GM18502 (cell line): ENCODE results near the gene CYP26B1.

Experiments
- ATAC-seq: cut with Tn5 transposase; IDR thresholded peaks from one replicate; pipeline ENCODE4 v1.9.1; 2021; ENCODE audit warnings: mild to moderate bottlenecking; ENCODE audit not compliant: unreplicated experiment, poor library complexity

Gene CYP26B1, protein sequence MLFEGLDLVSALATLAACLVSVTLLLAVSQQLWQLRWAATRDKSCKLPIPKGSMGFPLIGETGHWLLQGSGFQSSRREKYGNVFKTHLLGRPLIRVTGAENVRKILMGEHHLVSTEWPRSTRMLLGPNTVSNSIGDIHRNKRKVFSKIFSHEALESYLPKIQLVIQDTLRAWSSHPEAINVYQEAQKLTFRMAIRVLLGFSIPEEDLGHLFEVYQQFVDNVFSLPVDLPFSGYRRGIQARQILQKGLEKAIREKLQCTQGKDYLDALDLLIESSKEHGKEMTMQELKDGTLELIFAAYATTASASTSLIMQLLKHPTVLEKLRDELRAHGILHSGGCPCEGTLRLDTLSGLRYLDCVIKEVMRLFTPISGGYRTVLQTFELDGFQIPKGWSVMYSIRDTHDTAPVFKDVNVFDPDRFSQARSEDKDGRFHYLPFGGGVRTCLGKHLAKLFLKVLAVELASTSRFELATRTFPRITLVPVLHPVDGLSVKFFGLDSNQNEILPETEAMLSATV

DNA sequence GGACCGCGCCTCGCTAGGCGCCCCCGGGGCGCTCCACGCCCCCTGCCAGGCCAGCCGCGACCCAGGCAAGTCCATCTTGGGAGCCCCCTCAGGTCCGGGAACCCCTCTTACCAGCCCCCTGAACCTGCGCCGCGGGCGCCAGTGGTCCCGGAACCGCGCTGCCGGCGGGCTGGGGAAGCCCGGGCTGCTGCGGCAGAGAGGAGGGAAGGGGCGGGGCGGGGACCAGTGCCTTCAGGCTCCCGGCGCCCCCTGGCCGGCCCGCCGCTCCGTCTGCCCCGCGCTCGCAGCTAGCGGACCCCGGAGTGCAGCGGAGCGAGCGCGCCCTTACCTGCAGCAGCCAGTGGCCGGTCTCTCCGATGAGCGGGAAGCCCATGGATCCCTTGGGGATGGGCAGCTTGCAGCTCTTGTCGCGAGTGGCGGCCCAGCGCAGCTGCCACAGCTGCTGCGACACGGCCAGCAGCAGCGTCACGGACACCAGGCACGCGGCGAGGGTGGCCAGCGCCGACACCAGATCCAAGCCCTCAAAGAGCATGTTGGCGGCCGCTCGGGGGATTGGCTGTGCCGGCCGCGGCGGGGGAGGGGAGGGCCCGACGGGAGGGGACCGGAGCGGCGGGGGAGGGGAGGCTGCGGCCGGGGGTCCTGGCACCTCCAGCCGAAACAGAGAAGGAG lies at the start of gene CYP26B1:
Gene CYP26B1 (minus strand): TSS at position 560 of the 669 bp plus-strand sequence. CDS start 28 bp downstream, at position 532.
- ATAC-seq: no peak

DNA sequence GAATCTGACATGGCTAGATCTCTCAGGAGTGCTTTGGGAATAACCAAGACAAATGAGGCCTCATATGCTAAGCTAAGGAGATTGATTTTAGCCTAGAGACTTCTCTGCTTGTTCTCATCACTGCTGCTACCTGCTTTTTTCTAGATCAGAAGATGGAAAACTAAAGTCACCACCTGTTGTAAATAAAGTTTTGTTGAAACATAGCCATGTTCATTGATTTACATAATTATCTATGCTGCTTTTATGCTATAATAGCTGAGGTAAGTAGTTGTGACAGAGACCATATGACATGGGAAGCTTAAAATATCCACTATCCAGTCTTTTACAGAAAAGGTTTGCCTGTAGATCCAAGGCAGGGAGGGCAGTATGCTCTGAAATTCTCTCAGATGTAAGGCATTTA lies 46.1 kb upstream of the CYP26B1 start:
- ATAC-seq: no peak

DNA sequence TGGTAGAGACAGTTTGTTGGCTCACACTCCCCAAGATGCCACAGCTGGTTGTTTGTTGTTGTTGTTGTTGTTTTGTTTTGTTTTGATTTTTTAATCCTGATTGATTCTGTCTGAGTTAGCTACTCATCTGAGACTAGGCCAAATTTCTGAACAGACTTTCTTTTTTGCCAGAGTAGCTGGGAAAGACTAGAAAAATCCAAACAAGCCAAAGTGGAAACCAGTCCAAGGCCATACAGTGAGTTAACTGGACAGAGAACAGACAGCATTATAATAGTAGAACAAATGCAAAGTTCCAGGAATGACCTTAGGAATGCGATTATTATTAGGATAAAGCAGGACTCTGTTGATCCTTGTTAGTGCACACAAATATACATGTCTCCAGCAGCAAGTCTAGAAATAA lies 43.8 kb upstream of the CYP26B1 start:
- no peak for ATAC-seq

DNA sequence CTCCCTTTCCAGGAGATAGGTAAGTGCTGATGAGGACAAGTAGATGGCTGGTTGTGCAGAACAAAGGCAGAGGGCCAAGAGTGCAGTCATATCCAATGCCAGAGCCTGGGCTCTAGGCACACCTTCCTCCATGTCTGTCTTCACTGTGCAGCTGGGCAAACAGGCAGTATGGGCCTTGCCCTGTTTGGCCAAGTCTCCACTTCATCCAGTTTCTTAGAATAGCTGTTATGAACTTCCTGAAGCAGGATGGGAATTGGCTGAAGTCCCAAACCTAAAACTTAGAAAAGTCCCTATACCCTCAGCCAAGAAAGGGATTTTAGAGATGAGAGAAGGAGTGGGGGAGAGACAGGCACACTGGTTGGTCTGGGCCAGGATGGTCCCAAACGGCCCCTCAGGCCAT lies 37.5 kb upstream of the CYP26B1 start:
- no peak for ATAC-seq

DNA sequence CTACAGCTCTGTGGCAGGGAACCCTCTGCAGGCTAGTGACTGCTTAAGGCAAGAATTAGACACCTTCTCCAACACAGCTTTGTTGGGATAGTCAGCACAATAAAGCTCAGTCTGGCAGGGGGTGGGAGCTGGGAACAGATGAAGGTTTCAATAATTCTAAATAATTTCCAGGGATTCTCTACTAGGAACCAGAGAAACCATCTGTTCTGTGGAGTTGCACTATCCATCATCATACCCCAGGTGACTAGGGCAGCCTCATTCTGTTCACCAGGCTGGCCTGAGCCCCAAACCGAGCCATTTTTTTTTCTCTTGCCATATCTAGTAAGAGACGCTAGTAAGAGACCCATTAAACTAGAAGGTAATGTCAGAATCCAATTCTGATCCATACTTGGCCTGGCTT lies 35.8 kb upstream of the CYP26B1 start:
- ATAC-seq: no peak

DNA sequence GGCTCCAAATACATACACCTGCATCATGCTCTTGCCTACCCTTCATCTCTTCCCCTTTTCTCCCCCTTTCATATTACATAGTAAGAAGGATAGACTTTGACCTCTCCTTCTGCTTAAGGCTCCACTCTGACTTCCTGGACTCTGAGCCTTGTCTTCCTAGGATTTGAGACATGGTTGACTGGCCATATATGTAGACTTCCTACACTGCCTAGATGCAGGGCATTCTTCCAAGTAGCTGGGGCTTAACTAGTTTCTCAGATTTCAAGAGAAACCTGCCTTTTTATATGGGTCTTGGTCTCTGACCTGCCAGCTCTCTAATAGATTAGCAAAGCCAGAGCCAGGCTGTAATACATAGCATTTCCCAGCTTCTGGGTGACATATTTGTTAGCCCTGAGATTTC lies 35.4 kb upstream of the CYP26B1 start:
- ATAC-seq: no peak

DNA sequence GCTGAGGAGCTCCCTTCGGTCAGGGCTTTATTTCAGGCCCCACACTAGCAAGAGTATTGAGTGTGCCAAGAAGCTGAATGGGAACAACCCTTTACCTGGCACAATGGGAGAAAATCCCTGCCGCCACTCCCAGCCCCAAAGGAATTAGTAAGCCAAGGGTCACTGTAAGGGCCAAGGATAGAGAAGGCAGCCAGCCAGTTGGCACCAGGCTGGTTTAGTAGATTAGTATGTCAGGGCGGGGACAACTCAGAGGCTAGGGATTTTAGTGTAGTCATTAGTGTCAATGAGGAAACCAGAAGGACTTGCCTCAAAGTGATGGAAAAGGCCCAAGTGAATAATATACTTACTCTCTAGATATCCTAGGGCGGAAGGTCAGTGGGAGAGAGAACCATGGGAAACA lies 34.9 kb upstream of the CYP26B1 start:
- no peak for ATAC-seq

DNA sequence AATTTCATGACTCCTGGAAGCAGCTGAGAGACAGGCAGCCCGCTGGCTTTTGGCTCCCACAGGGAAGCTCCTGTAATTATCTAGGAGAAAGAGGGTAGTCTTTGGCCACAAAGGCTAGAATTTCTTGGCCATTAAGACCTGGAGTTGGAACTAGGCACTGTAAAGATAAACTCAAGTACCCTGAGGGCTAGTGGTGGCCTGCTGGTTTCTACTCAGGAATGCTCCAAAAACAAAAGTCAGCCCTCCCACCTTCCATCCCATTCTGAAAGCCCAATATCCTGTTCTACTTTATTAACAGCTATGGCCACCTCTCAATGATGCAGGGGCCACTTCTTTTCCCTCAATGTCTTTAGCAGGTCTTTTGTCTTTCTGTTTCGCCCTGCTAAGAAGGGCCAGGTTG lies 34.0 kb upstream of the CYP26B1 start:
- no peak for ATAC-seq

DNA sequence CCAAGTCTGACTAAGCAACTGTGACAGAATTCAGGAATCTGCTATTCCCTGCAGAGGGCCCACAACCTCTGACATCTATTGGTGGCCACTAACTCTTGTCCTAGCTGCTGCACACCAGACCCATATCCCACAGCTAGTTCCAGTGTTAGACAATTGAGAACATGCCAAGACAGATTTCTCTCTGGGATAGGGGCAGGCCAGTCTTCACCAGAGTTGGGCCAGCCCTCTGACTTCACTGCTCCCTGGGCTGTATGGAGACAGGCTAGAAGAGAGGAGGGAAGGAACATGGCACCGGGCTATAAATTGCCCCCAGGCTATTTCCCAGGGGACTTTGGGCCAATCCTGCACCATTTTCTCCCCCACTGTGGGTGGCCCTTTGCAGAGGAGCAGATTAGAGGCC lies 32.7 kb upstream of the CYP26B1 start:
- ATAC-seq: no peak

DNA sequence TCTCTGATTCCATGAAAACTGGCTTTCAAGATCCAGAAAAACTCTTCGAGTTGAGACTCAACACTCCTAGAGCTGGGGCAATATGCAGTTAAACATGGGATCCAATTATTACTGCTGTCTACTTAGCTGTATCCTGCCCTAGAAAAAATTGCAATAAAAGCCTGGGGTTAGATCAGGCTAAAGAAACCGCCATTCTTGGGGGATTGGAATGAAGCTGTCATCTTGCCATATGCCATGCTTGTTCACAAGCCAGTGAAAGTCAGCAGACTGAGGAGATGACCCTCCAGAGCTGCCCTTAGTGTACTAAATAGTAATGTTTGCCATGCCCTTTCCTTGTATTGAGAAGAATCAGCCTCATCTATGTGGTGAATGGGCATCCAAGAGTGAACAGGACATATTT lies 30.9 kb upstream of the CYP26B1 start:
- ATAC-seq: no peak

DNA sequence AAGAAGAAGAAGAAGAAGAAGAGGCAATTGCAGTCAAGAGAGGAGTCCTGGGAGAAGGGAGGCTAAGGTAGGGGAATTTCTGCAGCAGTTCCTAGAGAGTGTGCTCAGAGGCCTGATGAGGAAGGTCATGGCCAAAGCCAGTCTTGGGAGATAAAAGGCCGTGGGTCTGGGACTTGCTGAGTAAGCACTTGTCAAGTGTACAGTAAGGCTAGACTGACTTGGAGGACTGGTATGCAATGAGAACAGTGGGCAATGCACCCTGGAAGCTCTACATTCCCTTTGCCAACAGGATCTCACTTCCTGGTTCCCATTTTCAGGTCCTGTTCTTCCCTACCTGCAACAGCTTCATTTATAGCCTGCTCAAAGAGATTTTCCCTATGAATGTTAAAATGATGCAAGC lies 28.6 kb upstream of the CYP26B1 start:
- ATAC-seq: no peak

DNA sequence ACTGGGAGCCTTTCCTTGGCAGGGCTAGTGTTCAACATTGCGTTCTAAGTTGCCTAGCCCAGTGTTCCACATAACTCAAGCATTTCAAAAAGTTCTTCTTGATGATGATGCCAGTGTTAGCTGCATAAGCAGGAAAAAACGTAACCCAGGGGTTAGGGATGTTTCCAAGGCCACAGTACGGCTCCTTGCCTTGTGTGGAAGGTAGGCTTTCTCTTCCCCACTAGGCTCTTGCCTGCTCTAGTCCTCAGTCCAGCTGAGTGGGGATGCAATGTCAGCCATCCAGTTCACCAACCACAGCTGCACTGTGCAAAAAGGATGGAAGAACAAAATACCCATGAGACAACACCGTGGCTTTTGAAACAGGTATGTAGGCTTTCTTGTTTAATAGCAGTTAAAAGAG lies 28.0 kb upstream of the CYP26B1 start:
- no peak for ATAC-seq

DNA sequence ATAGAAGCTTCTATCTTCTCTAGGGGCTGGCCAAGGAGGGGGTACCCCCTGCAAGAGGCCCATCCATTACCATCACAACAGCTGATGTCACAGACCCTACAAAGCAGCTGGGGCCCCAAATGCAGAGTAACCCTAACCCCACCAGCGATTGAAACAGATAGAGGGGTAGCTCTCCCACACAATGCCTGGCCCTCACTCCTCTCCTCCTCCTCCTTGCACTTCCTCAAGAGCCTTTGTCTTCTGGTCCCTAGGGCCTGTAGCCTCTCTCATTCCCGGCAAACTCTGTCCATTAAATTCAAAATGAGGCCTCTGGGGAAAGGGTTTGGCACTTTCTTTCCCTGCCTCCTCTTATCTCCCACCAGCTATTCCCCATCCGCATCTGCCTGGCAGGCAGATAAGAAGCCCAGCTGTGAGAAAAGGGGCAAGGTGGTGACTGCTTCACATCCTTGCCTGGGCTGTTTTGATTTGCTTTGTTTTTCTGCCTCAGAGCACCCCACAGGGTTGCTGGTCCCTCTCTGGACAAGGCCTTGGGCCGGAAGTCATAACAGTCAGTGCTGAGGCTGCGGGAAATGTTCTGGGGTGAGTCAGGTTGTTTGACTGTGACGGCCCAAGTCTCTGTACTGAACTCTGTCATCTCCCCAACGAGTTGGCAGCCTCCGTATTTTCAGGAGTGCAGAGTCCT lies 26.1 kb upstream of the CYP26B1 start:
- ATAC-seq: no peak

DNA sequence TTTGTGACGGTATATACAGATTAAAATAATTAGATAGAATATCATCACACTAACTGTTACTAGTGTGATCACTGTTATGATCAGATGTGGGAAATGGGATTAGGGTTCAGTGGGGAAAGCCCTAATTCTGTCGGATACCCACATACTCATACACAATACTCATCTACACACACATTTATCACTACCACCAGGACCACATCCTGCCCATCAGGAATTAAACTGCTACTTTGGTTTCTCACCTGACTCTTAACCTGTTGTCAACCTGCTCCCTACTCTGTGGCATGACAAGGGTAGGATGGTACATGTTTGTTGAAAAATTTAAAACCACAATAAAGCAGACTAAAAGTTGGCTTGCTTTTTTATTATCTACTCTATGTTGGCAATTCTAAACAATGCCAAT lies 24.8 kb upstream of the CYP26B1 start:
- no peak for ATAC-seq

DNA sequence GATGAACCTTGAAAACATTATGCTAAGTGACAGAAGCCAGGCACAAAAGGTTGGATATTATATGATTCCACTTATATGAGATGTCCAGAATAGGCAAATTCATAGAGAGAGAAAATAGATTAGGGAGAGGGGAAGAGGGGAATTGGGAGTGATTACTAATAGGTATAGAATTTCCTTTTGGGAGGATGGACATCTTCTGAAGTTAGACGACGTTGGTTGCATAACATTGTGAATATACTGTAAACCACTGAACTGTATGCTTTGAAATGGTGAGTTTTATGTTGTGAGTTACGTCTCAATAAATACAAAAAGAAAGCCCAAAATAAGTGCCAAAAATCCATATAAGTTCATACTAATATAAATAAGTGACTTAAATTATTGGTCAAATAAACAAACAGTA lies 18.6 kb upstream of the CYP26B1 start:
- no peak for ATAC-seq

DNA sequence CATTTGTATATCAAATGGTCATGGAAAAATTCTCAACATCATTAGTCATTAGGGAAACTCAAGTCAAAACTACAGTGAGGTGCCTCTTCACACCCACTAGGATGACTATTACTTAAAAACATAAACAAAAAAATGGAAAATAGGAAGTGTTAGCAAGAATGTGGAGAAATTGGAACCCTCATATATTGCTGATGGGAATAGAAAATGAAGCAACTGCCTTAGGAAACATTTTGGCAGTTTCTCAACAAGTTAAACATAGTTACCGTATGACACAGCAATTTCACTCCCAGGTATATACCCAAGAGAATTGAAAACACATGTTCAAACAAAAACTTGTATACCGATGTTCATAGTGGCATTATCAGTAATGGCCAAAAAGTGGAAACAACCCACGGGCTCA lies 18.1 kb upstream of the CYP26B1 start:
- ATAC-seq: no peak

DNA sequence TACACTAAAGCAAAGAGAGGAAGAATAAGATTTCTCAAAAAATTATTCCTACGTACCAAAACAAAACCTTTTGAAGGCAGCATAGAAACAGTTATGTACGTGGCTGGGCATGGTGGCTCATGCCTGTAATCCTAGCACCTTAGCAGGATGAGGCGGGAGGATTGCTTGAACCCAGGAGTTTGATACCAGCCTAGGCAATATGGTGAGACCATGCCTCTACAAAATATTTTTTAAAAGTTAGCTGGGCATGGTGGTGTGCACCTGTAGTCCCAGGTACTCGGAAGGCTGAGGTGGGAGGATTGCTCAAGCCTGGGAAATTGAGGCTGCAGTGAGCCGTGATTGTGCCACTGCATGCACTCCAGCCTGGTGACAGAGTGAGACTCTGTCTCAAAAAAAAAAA lies 14.9 kb upstream of the CYP26B1 start:
- no peak for ATAC-seq

DNA sequence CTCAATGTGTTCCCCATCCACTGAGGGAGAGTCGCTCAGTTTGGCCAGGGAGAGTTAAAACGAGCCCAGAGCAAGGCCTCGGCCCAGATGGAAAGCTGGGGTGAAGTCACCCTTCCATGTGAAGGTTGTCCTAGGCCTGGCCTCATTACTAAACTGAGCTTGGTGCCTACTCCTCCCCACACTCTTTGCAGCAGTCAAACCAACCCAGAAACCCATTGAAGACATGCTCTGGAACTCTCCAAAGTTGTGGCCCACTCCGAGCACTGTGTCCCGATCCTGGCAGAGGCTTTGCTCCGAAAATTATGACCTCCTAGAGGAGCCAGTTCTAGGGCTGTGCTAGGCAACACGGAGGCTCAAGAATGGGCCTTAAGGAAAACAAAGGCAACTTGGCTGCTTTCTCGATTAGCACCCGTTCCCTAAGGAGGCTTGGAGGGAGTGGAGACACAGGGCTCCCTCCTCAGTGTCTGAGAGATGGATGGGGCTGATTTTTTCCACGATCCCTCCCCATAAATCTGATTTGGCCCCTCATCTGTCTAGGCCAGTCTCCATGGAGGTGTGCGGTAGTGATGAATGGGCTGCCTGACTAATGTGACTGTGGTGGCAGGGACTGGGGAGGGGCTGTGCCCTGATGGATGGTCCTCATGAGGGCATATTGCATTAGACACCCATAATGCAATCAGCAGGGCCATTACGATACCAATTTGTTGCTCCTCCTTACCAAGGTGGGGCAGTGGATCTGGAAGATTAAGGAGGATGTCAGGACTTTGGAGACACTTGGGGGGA lies 11.7 kb upstream of the CYP26B1 start:
- no peak for ATAC-seq

DNA sequence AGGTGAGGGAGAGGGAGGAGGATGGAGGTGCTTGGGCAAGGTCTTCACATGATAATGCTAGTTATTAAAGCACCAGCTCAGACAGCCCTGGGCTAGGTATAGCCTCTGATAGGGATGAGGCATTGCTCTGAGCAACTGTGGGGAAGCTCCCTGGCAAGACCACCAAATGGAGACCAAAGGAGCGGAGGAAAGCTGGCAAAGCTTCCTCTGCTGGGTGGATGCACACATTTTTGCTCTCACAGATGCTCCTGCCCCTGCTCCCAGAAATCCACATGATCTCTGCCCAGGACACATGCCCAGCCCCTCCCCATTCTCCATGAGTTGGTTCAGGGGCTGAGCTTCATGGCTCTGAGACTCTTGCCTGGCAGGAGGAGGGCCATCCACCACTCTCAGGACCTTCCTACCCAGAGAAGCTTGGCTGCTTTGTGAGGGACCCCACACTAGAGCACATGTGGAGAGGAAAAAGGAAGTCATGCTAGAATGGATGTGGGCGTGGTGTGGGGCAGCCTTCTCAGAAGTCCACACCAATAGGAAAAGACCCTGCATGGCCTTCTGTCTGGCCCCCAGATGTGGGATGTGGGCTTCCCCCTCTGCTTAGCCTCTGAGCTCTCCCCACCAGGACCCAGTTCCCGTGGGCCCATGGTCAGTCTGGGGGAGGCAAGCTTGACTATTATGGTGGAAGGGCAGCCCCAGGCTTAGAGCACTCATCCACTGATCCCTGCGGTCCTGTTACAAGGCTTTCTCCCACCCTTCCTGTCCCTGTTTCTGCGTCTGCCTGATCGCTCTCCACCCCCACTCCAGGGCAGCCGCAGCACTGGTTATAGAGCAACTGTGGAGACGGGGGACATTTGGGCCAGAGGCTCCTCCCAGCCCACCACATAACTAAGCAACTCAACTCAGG lies 10.5 kb upstream of the CYP26B1 start:
- no peak for ATAC-seq
